GM21717 (cell line): ENCODE results near the gene MTCL1.

ENCODE experiments used
- ATAC-seq: cut with Tn5 transposase; IDR thresholded peaks from one replicate; pipeline ENCODE4 v1.9.1; 2021; ENCODE audit warnings: mild to moderate bottlenecking, moderate library complexity; ENCODE audit not compliant: unreplicated experiment

MTCL1 gene

GRCh38 chr18:8788503-8789429, 83.4 kb downstream of the MTCL1 start:
- ATAC-seq = no peak

GRCh38 chr18:8791171-8791651, 85.9 kb downstream of the MTCL1 start:
- ATAC-seq = no peak

GRCh38 chr18:8792688-8793316, 87.4 kb downstream of the MTCL1 start:
- ATAC-seq = no peak

- no peak for ATAC-seq
These were observed 88.2 kb downstream of the MTCL1 start for GRCh38 chr18:8793445-8794155.

GRCh38 chr18:8794156-8794933, 89.0 kb downstream of the MTCL1 start:
- ATAC-seq = no peak

- ATAC-seq = no peak
These were observed 89.6 kb downstream of the MTCL1 start for GRCh38 chr18:8794934-8795280.

GRCh38 chr18:8795586-8796325, 90.4 kb downstream of the MTCL1 start:
- no peak for ATAC-seq

GRCh38 chr18:8797206-8797605, 91.8 kb downstream of the MTCL1 start:
- ATAC-seq = no peak

- ATAC-seq = no peak
These were observed 93.6 kb downstream of the MTCL1 start for GRCh38 chr18:8799001-8799400.

- no peak for ATAC-seq
These were observed 94.5 kb downstream of the MTCL1 start for GRCh38 chr18:8799596-8800441.

GRCh38 chr18:8800445-8800844, 95.1 kb downstream of the MTCL1 start:
- ATAC-seq = no peak

- no peak for ATAC-seq
These were observed 95.5 kb downstream of the MTCL1 start for GRCh38 chr18:8800876-8801262.

- no peak for ATAC-seq
These were observed 96.0 kb downstream of the MTCL1 start for GRCh38 chr18:8801263-8801901.

GRCh38 chr18:8802017-8802672, 96.8 kb downstream of the MTCL1 start:
- ATAC-seq = no peak

- ATAC-seq = no peak
These were observed 97.9 kb downstream of the MTCL1 start for GRCh38 chr18:8803063-8803795.

- ATAC-seq = no peak
These were observed 98.6 kb downstream of the MTCL1 start for GRCh38 chr18:8803957-8804356.

- no peak for ATAC-seq
These were observed 100.2 kb downstream of the MTCL1 start for GRCh38 chr18:8805552-8805951.
